HFF-Myc (cell line): ENCODE results near the gene OXSR1.
A peak's percentile ranks its signal among the peaks of the same experiment; 100 is the strongest.
"Not testable (repeated sequence)": the region's sequence is repeated elsewhere in the genome, so short reads cannot be mapped to it uniquely, and the experiment has no call there.

ENCODE experiments used
- DNase-seq: peaks from one replicate; pipeline ENCODE4 v3.0.0-alpha.2; 2011; ENCODE audit warnings: low read depth; ENCODE audit errors: extremely low read depth
- H3K4me3 ChIP-seq: replicated peaks from 2 replicates; pipeline ENCODE4 v1.5.1; 2011; ENCODE audit warnings: low read depth, mild to moderate bottlenecking, control low read depth, low read length
- CTCF ChIP-seq: IDR thresholded peaks from 2 replicates; pipeline ENCODE4 v1.5.1; 2012; ENCODE audit warnings: mild to moderate bottlenecking, low read depth, low read length, control low read depth; ENCODE audit errors: missing control alignments

Gene OXSR1

DNA sequence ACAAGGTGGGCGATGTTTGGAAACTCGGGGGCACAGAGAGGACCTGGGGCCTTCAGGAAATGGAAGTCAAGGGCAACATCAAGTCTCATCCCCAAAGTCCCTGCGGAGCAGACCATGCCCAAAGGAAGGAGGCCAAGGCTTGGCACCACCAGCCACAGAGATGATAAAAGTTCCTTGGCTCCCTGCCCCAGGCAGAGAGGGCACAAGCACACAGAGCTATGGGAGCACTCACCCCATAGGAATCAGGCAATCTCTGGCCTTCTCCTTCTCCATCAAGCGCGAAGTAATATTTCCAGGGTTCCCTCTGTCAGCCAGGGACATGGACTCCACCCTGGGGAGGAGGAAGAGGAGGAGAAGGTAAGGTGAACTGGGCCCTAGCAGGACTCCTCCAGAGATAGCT lies 36.3 kb upstream of the OXSR1 start:
- H3K4me3 ChIP-seq, result no peak overlapping the region
- TF ChIP-seq CTCF, result no peak
- no peak for DNase-seq

DNA sequence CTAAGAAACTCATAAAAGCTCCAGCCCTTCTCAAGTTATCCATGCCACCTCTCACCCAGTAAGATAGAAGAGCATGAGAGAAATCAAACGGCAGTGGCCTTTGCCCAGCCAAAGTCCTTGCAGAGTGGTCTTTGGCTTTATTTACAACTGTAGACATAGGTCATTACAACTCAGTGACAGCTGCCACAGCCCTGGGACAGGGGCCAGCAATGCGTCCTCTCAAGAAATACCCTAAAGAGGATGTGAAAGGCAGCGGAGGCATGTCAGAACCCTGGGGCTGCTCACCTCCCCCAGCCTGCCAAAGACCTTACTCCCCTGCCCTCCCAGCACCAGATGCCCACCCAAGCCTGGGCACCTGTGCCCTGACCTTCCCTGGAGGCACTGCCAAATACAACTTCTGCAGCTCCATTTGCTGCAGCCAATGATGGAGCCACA lies 34.7 kb upstream of the OXSR1 start:
- no peak for DNase-seq
- TF ChIP-seq CTCF, result no peak
- no peak overlapping the region for H3K4me3 ChIP-seq

DNA sequence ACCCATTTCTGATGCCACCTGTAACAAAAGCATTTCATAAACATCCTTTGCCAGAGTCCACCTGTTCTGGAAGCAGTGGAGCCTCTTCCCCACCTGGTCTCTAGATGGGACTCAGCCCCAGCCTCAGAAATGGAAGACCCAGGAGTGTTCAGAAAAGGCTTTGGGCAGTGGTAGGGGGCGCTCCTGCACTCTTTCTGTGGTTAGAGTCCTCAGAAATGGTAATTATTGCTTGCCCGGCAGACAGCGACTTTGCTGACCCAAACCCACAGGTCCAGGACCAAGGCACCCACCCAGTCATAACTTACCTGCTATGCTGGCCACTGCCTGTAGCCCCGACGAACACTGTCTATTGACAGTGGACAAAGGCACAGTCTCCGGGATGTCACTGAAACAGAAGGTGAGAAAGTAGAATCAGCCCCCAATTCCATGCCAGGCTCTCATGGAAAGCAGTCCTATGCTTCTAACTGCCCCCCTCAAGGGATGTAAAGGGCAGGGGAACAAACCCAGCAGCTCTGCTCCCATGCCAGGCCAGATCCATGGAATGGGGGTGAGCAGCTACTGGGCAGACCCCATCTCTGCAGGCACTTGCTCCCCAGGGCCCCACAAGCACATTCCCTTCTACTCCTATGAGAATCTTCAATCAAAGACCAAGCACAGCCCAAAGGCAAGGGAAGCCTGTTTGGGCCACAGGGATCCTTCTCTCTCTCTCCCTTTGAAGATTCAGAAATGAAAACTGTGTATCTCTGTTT lies 33.5 kb upstream of the OXSR1 start:
- no peak overlapping the region for H3K4me3 ChIP-seq
- TF ChIP-seq CTCF, result peak; percentile 66
- no peak for DNase-seq

DNA sequence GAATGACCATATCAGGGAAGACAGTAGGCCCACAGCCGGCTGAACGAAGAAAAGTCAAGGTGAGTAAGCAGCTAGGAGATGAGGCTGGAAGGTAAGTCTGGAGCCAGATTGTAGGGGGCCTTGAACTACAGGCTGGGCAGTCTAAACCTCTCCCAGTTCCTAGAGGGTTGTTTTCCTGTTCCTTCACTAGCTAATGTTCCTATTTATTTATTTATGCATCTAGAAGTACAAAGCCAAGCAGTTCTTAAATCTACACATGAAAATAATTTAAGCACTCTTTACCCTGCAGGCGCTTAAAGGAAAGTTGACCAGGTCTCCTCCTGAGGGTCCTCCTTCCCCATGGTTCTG lies 32.2 kb upstream of the OXSR1 start:
- TF ChIP-seq CTCF, result no peak
- DNase-seq, result no peak
- no peak overlapping the region for H3K4me3 ChIP-seq

DNA sequence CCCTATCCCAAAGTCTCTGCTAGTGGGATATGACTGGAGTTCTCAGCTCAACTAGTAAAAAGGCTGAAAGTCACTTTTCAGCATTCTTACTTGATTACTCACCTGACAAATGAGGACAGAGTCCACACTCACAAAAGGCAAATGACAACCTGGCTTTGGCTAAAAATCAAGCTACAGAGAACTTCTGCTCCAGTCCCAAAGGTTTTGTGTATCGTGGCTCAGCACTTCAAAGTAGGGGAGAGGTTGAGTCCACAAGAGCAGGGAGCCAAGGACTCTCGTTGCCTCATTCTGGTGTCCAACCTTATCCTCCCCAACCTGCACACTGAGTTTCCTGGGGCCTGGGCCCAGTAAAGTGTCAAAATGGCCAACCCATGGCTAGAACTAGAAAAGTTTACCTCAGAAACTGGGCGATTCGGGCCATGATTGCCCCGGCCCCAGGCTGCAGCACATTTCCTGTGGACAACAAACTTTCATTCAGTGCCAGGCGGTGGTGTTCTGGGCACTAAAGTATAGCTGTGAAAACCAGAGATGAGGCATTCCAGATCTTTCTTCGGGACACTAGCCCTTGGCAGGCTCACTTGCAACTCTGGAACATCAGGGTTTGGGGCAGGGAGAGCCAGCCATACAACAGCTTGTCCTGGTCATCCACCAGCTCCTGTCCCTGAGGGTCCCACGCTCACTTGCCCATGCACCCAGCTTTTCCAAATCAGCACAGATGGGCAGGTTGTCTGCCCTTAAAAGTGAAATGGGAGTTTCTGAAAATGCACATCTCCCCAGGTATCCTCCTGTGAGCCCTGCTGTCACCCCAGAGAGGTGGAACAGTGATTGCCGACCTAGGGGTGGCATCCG lies 31.6 kb upstream of the OXSR1 start:
- no peak for TF ChIP-seq CTCF
- H3K4me3 ChIP-seq, result no peak overlapping the region

GRCh38 chr3:38134517-38135143 lies 30.7 kb upstream of the OXSR1 start:
- H3K4me3 ChIP-seq, DNase-seq: not testable (repeated sequence)

More for the DNA sequence above, 31.6 kb upstream of the OXSR1 start:
- DNase-seq, result no peak

- DNase-seq, result not testable (repeated sequence)
- peak overlapping the region; percentile 80 for H3K4me3 ChIP-seq
These were observed 29.6 kb upstream of the OXSR1 start for GRCh38 chr3:38135621-38136277.
